Measurements from ENCODE around the gene PNKD.

GRCh38 chr2:218386505-218387368 is 116.4 kb downstream of the PNKD start:
- TF ChIP-seq EZH2phosphoT487 (conservative IDR thresholded peaks at IDR 0.05; ENCODE audit: low read length): no peak
- TF ChIP-seq CTCF (IDR thresholded peaks at IDR 0.05; ENCODE audit: insufficient read depth, low read length, poor library complexity, severe bottlenecking): no peak

All from SU-DHL-6 (cell line).